Right atrium auricular region (tissue), 2 donors: Measurements from ENCODE around the gene GRIN2A. TPM values are rescaled to one million over a fixed set of nuclear protein-coding genes. Genes with fewer than 3 reads are reported as not detected.

Experiments
- DNase-seq: peaks from one replicate; pipeline ENCODE4 v3.0.0-alpha.2; 2019; ENCODE audit warnings: low spot score
- H3K27ac ChIP-seq, 2 donors: fragments of 200-600 bp; sonication (generic); 1 replicate in 1 of 2; 2 replicates in 1 of 2; pipeline ENCODE4 v1.5.1; 2016 to 2019
- H3K27me3 ChIP-seq, 2 donors: fragments of 200-600 bp; sonication (generic); one replicate each; pipeline versions ENCODE4 v1.5.1 to v1.6.0; 2017 to 2019
- H3K36me3 ChIP-seq: fragments of 200-600 bp; sonication (generic); one replicate; pipeline ENCODE4 v1.5.1; 2016
- H3K4me1 ChIP-seq, 2 donors: fragments of 200-600 bp; sonication (generic); one replicate each; pipeline versions ENCODE4 v1.5.1 to v1.6.0; 2017 to 2019
- H3K4me3 ChIP-seq, 2 donors: fragments of 200-600 bp; sonication (generic); 1 replicate in 1 of 2; 2 replicates in 1 of 2; pipeline ENCODE4 v1.5.1; 2017 to 2019; ENCODE audit warnings: mild to moderate bottlenecking in 1 of 2, moderate library complexity in 1 of 2
- H3K9me3 ChIP-seq, 2 donors: fragments of 200-600 bp; sonication (generic); one replicate each; pipeline ENCODE4 v1.5.1; 2019
- CTCF ChIP-seq, 2 donors: fragments of 200-600 bp; sonication (generic); IDR thresholded peaks; one replicate each; pipeline ENCODE4 v1.5.1; 2019; ENCODE audit warnings: antibody characterized with exemption in 2 of 2
- total RNA-seq, 2 donors: library from RNA; depleted of rRNA; stranded (reverse); fragments of >200 nt; gene quantifications; one replicate each; pipeline ENCODE4 v1.1.0, GENCODE V29; 2016

The GRIN2A gene
- total RNA-seq, 2 donors from 2014 or later: 3.8 to 7.4 TPM

- Histone ChIP-seq H3K4me1 (no peaks in the 10 kb centered on the region), H3K27ac (no peak overlapping the region), H3K27me3 (no peaks in the 10 kb centered on the region), H3K9me3 (no peaks in the 10 kb centered on the region), H3K4me3 (no peak overlapping the region), H3K36me3 (no peaks in the 10 kb centered on the region)
- no peak for DNase-seq
- no peak for TF ChIP-seq CTCF (IDR thresholded peaks at IDR 0.05)
These were observed 344.7 kb downstream of the GRIN2A start for GRCh38 chr16:9837481-9837880.

GRCh38 chr16:9836118-9836736 lies 346.0 kb downstream of the GRIN2A start:
- Histone ChIP-seq H3K4me1 (no peaks in the 10 kb centered on the region), H3K9me3 (no peaks in the 10 kb centered on the region), H3K27me3 (no peaks in the 10 kb centered on the region), H3K36me3 (no peaks in the 10 kb centered on the region), H3K4me3 (no peak overlapping the region), H3K27ac (no peak overlapping the region)
- TF ChIP-seq CTCF (IDR thresholded peaks at IDR 0.05): no peak
- DNase-seq: no peak

GRCh38 chr16:9827062-9827752 lies 355.0 kb downstream of the GRIN2A start:
- DNase-seq: no peak
- no peak for TF ChIP-seq CTCF (IDR thresholded peaks at IDR 0.05)
- H3K9me3 ChIP-seq: no peaks in the 10 kb centered on the region
- H3K27ac ChIP-seq: no peak overlapping the region
- no peak overlapping the region for H3K4me3 ChIP-seq
- H3K4me1 ChIP-seq: no peaks in the 10 kb centered on the region
- H3K36me3 ChIP-seq: no peaks in the 10 kb centered on the region
- no peaks in the 10 kb centered on the region for H3K27me3 ChIP-seq

- Histone ChIP-seq H3K27ac (no peak overlapping the region), H3K4me1 (no peaks in the 10 kb centered on the region), H3K9me3 (no peaks in the 10 kb centered on the region), H3K36me3 (no peaks in the 10 kb centered on the region), H3K27me3 (no peaks in the 10 kb centered on the region), H3K4me3 (no peak overlapping the region)
- DNase-seq: no peak
- no peak for TF ChIP-seq CTCF (IDR thresholded peaks at IDR 0.05)
These were observed 355.6 kb downstream of the GRIN2A start for GRCh38 chr16:9826656-9827055.

- Histone ChIP-seq H3K27me3 (no peaks in the 10 kb centered on the region), H3K27ac (no peak overlapping the region), H3K36me3 (no peaks in the 10 kb centered on the region), H3K9me3 (no peaks in the 10 kb centered on the region), H3K4me1 (no peaks in the 10 kb centered on the region), H3K4me3 (no peak overlapping the region)
- no peak for DNase-seq
- TF ChIP-seq CTCF (IDR thresholded peaks at IDR 0.05): no peak
These were observed 357.8 kb downstream of the GRIN2A start for GRCh38 chr16:9824200-9825068.
